Neural cell (in vitro differentiated cells): ENCODE data around the gene LRPPRC. TPM values are rescaled to one million over a fixed set of nuclear protein-coding genes. Genes with fewer than 3 reads are reported as not detected.

Experiments used
- H2AFZ ChIP-seq: fragments of 200-600, 300-800 bp; sonication (generic), shearing (Covaris generic); 2 replicates; pipeline ENCODE4 v1.6.0; 2014; ENCODE audit warnings: low read depth, mild to moderate bottlenecking, antibody characterized with exemption, low read length, moderate library complexity
- H3F3A ChIP-seq: fragments of 200-600 bp; shearing (Covaris generic); 2 replicates; pipeline ENCODE4 v1.6.1; 2016; ENCODE audit warnings: mild to moderate bottlenecking, moderate library complexity, mixed read lengths, antibody characterized with exemption, low read length; ENCODE audit not compliant: insufficient read depth, poor library complexity, severe bottlenecking
- H3K27ac ChIP-seq: fragments of 200-600, 300-800 bp; sonication (generic), shearing (Covaris generic); 2 replicates; pipeline ENCODE4 v1.5.1; 2014; ENCODE audit warnings: mild to moderate bottlenecking, low read length, moderate library complexity
- H3K27me3 ChIP-seq: fragments of 300-800, 200-600 bp; sonication (generic), shearing (Covaris generic); 2 replicates; pipeline ENCODE4 v1.6.0; 2014; ENCODE audit warnings: mild to moderate bottlenecking, low read depth, low read length, moderate library complexity; ENCODE audit not compliant: insufficient read depth
- H3K36me3 ChIP-seq: fragments of 300-800, 200-600 bp; sonication (generic), shearing (Covaris generic); 2 replicates; pipeline ENCODE4 v1.5.1; 2014; ENCODE audit warnings: mild to moderate bottlenecking, antibody characterized with exemption, low read length, moderate library complexity; ENCODE audit not compliant: insufficient read depth
- H3K4me2 ChIP-seq: fragments of 300-800, 200-600 bp; sonication (generic), shearing (Covaris generic); 2 replicates; pipeline ENCODE4 v1.6.0; 2014; ENCODE audit warnings: mild to moderate bottlenecking, low read length
- H3K4me3 ChIP-seq: fragments of 300-800, 200-600 bp; sonication (generic), shearing (Covaris generic); 2 replicates; pipeline ENCODE4 v1.5.1; 2014; ENCODE audit warnings: mild to moderate bottlenecking, low read length, moderate library complexity
- H3K79me2 ChIP-seq: fragments of 200-600 bp; shearing (Covaris generic); replicated peaks from 2 replicates; pipeline ENCODE4 v1.6.0; 2014; ENCODE audit warnings: mild to moderate bottlenecking, low read length, moderate library complexity; ENCODE audit not compliant: insufficient read depth
- H3K9ac ChIP-seq: fragments of 300-800, 200-600 bp; sonication (generic), shearing (Covaris generic); 2 replicates; pipeline ENCODE4 v1.6.1; 2016; ENCODE audit warnings: mild to moderate bottlenecking, low read length, mixed read lengths
- H3K9me2 ChIP-seq: fragments of 200-600 bp; shearing (Covaris generic); 2 replicates; pipeline ENCODE4 v1.6.1; 2016; ENCODE audit warnings: mild to moderate bottlenecking, low read length, mixed read lengths; ENCODE audit not compliant: insufficient read depth
- H3K9me3 ChIP-seq: fragments of 200-600, 300-800 bp; sonication (generic), shearing (Covaris generic); 2 replicates; pipeline ENCODE4 v1.6.1; 2016; ENCODE audit warnings: mild to moderate bottlenecking, mixed run types, low read length, moderate library complexity, mixed read lengths
- H4K20me1 ChIP-seq: fragments of 200-600 bp; shearing (Covaris generic); 2 replicates; pipeline ENCODE4 v1.6.1; 2016; ENCODE audit warnings: mild to moderate bottlenecking, mixed run types; ENCODE audit not compliant: insufficient read depth
- CTCF ChIP-seq: fragments of 450-650 bp; IDR thresholded peaks from 2 replicates; pipeline ENCODE4 v1.5.1; 2014; ENCODE audit warnings: antibody characterized with exemption, mild to moderate bottlenecking, moderate library complexity; ENCODE audit not compliant: poor library complexity, severe bottlenecking
- EP300 ChIP-seq: fragments of 450-650 bp; conservative IDR thresholded peaks from 2 replicates; pipeline ENCODE4 v1.6.1; 2014; ENCODE audit warnings: antibody characterized with exemption, mild to moderate bottlenecking, moderate library complexity; ENCODE audit not compliant: poor library complexity, severe bottlenecking
- EZH2 ChIP-seq: fragments of 200-600, 300-800 bp; shearing (Covaris generic), sonication (generic); IDR thresholded peaks from 2 replicates; pipeline ENCODE4 v1.6.1; 2014; ENCODE audit warnings: antibody characterized with exemption, low read length, borderline replicate concordance, mild to moderate bottlenecking; ENCODE audit not compliant: insufficient read depth, poor library complexity, severe bottlenecking
- MXI1 ChIP-seq: fragments of 450-650 bp; conservative IDR thresholded peaks from 2 replicates; pipeline ENCODE4 v1.6.1; 2014; ENCODE audit warnings: antibody characterized with exemption, mild to moderate bottlenecking; ENCODE audit not compliant: poor library complexity, severe bottlenecking
- POLR2AphosphoS5 ChIP-seq: IDR thresholded peaks from 2 replicates; pipeline ENCODE4 v1.6.1; 2012
- RAD21 ChIP-seq: fragments of 450-650 bp; conservative IDR thresholded peaks from 2 replicates; pipeline ENCODE4 v1.6.1; 2014; ENCODE audit warnings: antibody characterized with exemption, mild to moderate bottlenecking, moderate library complexity
- REST ChIP-seq: IDR thresholded peaks from 2 replicates; pipeline ENCODE4 v1.6.1; 2012; ENCODE audit warnings: borderline replicate concordance
- SMC3 ChIP-seq: fragments of 450-650 bp; conservative IDR thresholded peaks from 2 replicates; pipeline ENCODE4 v1.6.1; 2014; ENCODE audit warnings: antibody characterized with exemption, mild to moderate bottlenecking, moderate library complexity; ENCODE audit not compliant: poor library complexity
- TAF1 ChIP-seq: IDR thresholded peaks from 2 replicates; pipeline ENCODE4 v1.6.1; 2012; ENCODE audit warnings: low read depth
- polyA plus RNA-seq: library from polyadenylated mRNA; depleted of rRNA; stranded (reverse); fragments of >200 nt; gene quantifications from 2 replicates; pipeline ENCODE4 v1.2.3, GENCODE V29; 2014

LRPPRC gene
- polyA plus RNA-seq, 1 donor from 2014 or later: 63.1 TPM

- H3K36me3 ChIP-seq: no peaks in the 10 kb centered on the region
- no peaks in the 10 kb centered on the region for H3F3A ChIP-seq
- no peak overlapping the region for H3K27ac ChIP-seq
- no peaks in the 10 kb centered on the region for H3K9me3 ChIP-seq
- no peaks in the 10 kb centered on the region for H3K27me3 ChIP-seq
- TF ChIP-seq EZH2 (no peak), EP300 (no peak), SMC3 (no peak), CTCF (no peak), REST (no peak), RAD21 (no peak), POLR2AphosphoS5 (no peak), TAF1 (no peak), MXI1 (no peak)
- no peak overlapping the region for H3K9ac ChIP-seq
- no peak overlapping the region for H2AFZ ChIP-seq
- no peaks in the 10 kb centered on the region for H3K79me2 ChIP-seq
- H4K20me1 ChIP-seq: no peaks in the 10 kb centered on the region
- no peak overlapping the region for H3K4me3 ChIP-seq
- no peak overlapping the region for H3K4me2 ChIP-seq
- H3K9me2 ChIP-seq: no peaks in the 10 kb centered on the region
Observed at GRCh38 chr2:43874776-43875451, 120.9 kb downstream of the LRPPRC start.

GRCh38 chr2:43872151-43872550, 123.6 kb downstream of the LRPPRC start:
- no peaks in the 10 kb centered on the region for H3K36me3 ChIP-seq
- no peaks in the 10 kb centered on the region for H3K9me2 ChIP-seq
- H3F3A ChIP-seq: no peaks in the 10 kb centered on the region
- TF ChIP-seq SMC3 (no peak), EP300 (no peak), MXI1 (no peak), POLR2AphosphoS5 (no peak), CTCF (no peak), REST (no peak), TAF1 (no peak), EZH2 (no peak), RAD21 (no peak)
- H3K79me2 ChIP-seq: no peaks in the 10 kb centered on the region
- H2AFZ ChIP-seq: no peak overlapping the region
- H3K4me3 ChIP-seq: no peak overlapping the region
- no peaks in the 10 kb centered on the region for H3K9me3 ChIP-seq
- H3K9ac ChIP-seq: no peak overlapping the region
- no peak overlapping the region for H3K27ac ChIP-seq
- H4K20me1 ChIP-seq: no peaks in the 10 kb centered on the region
- H3K4me2 ChIP-seq: no peak overlapping the region
- H3K27me3 ChIP-seq: no peaks in the 10 kb centered on the region
